HAP-1 (cell line): ENCODE measurements around the gene MEGF9.
"Not testable (repeated sequence)": the region's sequence is repeated elsewhere in the genome, so short reads cannot be mapped to it uniquely, and the experiment has no call there.

Experiments used
- DNase-seq, 2 experiments: peaks; one replicate each; pipeline ENCODE4 v3.0.0-alpha.2; 2016 to 2020; ENCODE audit warnings: low spot score in 2 of 2
- H3K27me3 ChIP-seq: fragments of 250-450 bp; sonication (Bioruptor Pico); 2 replicates; pipeline ENCODE4 v1.5.1; 2020; ENCODE audit warnings: low read depth, mild to moderate bottlenecking, moderate library complexity
- H3K36me3 ChIP-seq: fragments of 250-450 bp; sonication (Bioruptor Pico); replicated peaks from 2 replicates; pipeline ENCODE4 v1.5.1; 2020; ENCODE audit warnings: mild to moderate bottlenecking
- H3K4me1 ChIP-seq: fragments of 250-450 bp; sonication (Bioruptor Pico); 2 replicates; pipeline ENCODE4 v1.5.1; 2020; ENCODE audit warnings: mild to moderate bottlenecking
- H3K4me3 ChIP-seq: fragments of 250-450 bp; sonication (Bioruptor Pico); 2 replicates; pipeline ENCODE4 v1.5.1; 2020; ENCODE audit warnings: mild to moderate bottlenecking, moderate library complexity
- H3K9me3 ChIP-seq: fragments of 250-450 bp; sonication (Bioruptor Pico); 2 replicates; pipeline ENCODE4 v1.5.1; 2020; ENCODE audit warnings: mild to moderate bottlenecking, moderate library complexity
- in situ Hi-C: fragments of 300-500 bp; cut with MboI; formaldehyde crosslinking; loops from 3 replicates; pipeline ENCODE4 v1.14.3; 2020; ENCODE audit warnings: low sequenced_read_pairs, inconsistent platforms, mixed read lengths

The MEGF9 gene

DNA sequence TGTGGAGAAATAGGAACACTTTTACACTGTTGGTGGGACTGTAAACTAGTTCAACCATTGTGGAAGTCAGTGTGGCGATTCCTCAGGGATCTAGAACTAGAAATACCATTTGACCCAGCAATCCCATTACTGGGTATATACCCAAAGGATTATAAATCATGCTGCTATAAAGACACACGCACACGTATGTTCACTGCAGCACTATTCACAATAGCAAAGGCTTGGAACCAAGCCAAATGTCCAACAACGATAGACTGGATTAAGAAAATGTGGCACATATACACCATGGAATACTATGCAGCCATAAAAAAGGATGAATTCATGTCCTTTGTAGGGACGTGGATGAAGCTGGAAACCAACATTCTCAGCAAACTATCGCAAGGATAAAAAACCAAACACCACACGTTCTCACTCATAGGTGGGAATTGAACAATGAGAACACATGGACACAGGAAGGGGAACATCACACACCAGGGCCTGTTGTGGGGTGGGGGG is 162.0 kb downstream of the MEGF9 start:
- DNase-seq, H3K27me3 ChIP-seq, in situ Hi-C loops, H3K9me3 ChIP-seq, H3K4me3 ChIP-seq: not testable (repeated sequence)
- H3K4me1 ChIP-seq, result peaks cover 16% of the 10 kb centered on the region
- H3K36me3 ChIP-seq, result peaks cover 39% of the 10 kb centered on the region
